Calu3 (cell line): ENCODE results near the gene TSNAXIP1. TPM values are rescaled to one million over a fixed set of nuclear protein-coding genes. Genes with fewer than 3 reads are reported as not detected.

Experiments
- BruUV-seq: library from RNA; stranded (reverse); fragments of 400-500 nt; replicated peaks from 2 replicates; lab custom pipeline; 2021; lab: Mats Ljungman, UMichigan
- CTCF ChIA-PET: fragments of 300-600 bp; sonication (Branson Sonifier 250); formaldehyde crosslinking; loops from one replicate; lab custom pipeline; 2022; ENCODE audit warnings: antibody characterized with exemption; lab: Charles Lee
- DNase-seq: peaks from one replicate; pipeline ENCODE4 v3.0.0; 2022
- H3K27ac Mint-ChIP-seq: one replicate; pipeline ENCODE4 v1.8.0; 2022; ENCODE audit warnings: mixed read lengths; ENCODE audit not compliant: unreplicated experiment
- H3K27me3 Mint-ChIP-seq: one replicate; pipeline ENCODE4 v1.8.0; 2022; ENCODE audit warnings: mixed read lengths; ENCODE audit not compliant: unreplicated experiment
- H3K36me3 Mint-ChIP-seq: one replicate; pipeline ENCODE4 v1.8.0; 2022; ENCODE audit warnings: mild to moderate bottlenecking, moderate library complexity, mixed read lengths; ENCODE audit not compliant: insufficient read depth, unreplicated experiment
- H3K4me1 Mint-ChIP-seq: one replicate; pipeline ENCODE4 v1.8.0; 2022; ENCODE audit warnings: mild to moderate bottlenecking, low read depth, mixed read lengths; ENCODE audit not compliant: unreplicated experiment
- H3K4me3 Mint-ChIP-seq: one replicate; pipeline ENCODE4 v1.8.0; 2022; ENCODE audit warnings: mild to moderate bottlenecking, low read depth, moderate library complexity, mixed read lengths; ENCODE audit not compliant: unreplicated experiment
- H3K9me3 Mint-ChIP-seq: one replicate; pipeline ENCODE4 v1.8.0; 2022; ENCODE audit warnings: low read depth, mixed read lengths; ENCODE audit not compliant: unreplicated experiment
- CTCF ChIP-seq: fragments of 200-600 bp; IDR thresholded peaks from one replicate; pipeline ENCODE4 v1.8.0; 2022; ENCODE audit warnings: antibody characterized with exemption; ENCODE audit not compliant: unreplicated experiment
- intact Hi-C: fragments of 100-400 bp; cut with micrococcal nuclease; formaldehyde crosslinking; loops from one replicate; pipeline ENCODE4 v1.10.0; 2022; ENCODE audit not compliant: unreplicated experiment
- total RNA-seq: library from RNA; stranded (reverse); gene quantifications from 2 replicates; pipeline ENCODE4 v1.2.3, GENCODE V29; 2022

Gene TSNAXIP1
- total RNA-seq, 1 experiment from 2014 or later = 1.0 TPM

DNA sequence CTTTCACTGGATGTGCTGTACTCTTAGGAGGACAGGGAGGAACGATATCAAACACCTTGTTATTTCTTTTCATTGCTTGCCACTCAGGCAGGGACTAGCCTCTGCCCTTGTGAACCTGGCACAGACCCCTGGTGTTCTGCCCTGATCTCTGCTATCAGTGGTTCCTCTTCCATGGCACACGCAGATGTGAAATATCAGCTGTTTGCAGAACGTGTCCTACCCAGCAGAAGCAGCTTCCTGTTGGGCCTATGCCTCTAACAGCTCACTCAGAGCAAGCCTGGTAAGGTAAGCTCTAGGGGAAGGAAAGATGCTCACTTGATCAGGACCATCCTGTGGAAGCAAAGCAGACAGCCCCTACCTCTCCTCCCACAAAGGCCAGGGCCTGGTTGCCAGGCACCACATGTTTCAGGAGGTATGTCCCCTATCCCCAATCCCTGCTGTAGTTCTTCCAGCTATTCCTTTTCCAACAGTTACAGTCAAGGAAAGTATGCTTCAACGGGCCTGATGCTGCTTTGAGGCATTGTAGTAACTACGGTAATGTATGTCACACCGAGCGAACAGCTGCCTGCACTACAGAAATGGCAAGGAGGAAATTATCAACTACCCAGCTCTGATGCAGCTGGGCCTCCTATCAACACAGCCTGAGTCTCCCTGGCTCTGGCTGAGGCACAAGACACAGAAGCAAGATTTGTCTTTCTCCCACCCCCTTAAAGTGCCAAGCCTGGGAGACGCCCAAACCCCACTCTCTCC, 46.3 kb upstream of the TSNAXIP1 start:
- no peaks in the 10 kb centered on the region for H3K36me3 Mint-ChIP-seq
- CTCF ChIA-PET = interaction anchor here (0.6 to 0.7 kb wide), 2 partner anchors 198 to 324 kb away, joined by 3 to 4 read pairs; no protein-coding TSS in a partner anchor
- H3K9me3 Mint-ChIP-seq = no peaks in the 10 kb centered on the region
- intact Hi-C loops = no loop called here
- H3K27ac Mint-ChIP-seq = no peak overlapping the region
- TF ChIP-seq CTCF = no peak
- BruUV-seq = no TSS peak
- no peak overlapping the region for H3K4me3 Mint-ChIP-seq
- no peaks in the 10 kb centered on the region for H3K4me1 Mint-ChIP-seq
- DNase-seq = no peak
- H3K27me3 Mint-ChIP-seq = no peaks in the 10 kb centered on the region

DNA sequence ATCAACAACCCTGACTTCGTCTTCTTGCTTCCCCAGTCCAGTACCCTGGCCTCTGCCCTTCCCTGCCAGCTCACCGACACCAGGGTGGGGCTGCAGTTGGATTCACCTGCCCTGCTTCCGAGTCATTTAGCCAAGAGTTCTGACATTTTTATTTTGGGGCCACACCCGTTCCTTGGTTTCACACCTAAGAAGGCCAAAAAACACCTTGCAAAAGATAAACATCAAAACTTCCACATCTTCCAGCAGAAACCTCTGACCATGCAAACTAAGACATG, 45.8 kb upstream of the TSNAXIP1 start:
- no peaks in the 10 kb centered on the region for H3K27me3 Mint-ChIP-seq
- intact Hi-C loops = no loop called here
- no TSS peak for BruUV-seq
- H3K4me3 Mint-ChIP-seq = no peak overlapping the region
- CTCF ChIA-PET = interaction anchor here (0.6 kb wide), 1 partner anchor 325 kb away, joined by 3 read pairs; no protein-coding TSS in a partner anchor
- no peaks in the 10 kb centered on the region for H3K9me3 Mint-ChIP-seq
- H3K4me1 Mint-ChIP-seq = no peaks in the 10 kb centered on the region
- no peak overlapping the region for H3K27ac Mint-ChIP-seq
- DNase-seq = no peak
- no peaks in the 10 kb centered on the region for H3K36me3 Mint-ChIP-seq
- no peak for TF ChIP-seq CTCF

GRCh38 chr16:67761924-67762323, 44.8 kb upstream of the TSNAXIP1 start:
- no peak for TF ChIP-seq CTCF
- BruUV-seq = no TSS peak
- intact Hi-C loops = no loop called here
- Mint-ChIP-seq H3K9me3 (no peaks in the 10 kb centered on the region), H3K36me3 (no peaks in the 10 kb centered on the region), H3K4me1 (no peaks in the 10 kb centered on the region), H3K27ac (no peak overlapping the region), H3K4me3 (no peak overlapping the region), H3K27me3 (no peaks in the 10 kb centered on the region)
- DNase-seq = no peak
- CTCF ChIA-PET = interaction anchor here (1.1 kb wide), 1 partner anchor 14 kb away, joined by 5 read pairs; no protein-coding TSS in a partner anchor

- no peaks in the 10 kb centered on the region for H3K9me3 Mint-ChIP-seq
- H3K36me3 Mint-ChIP-seq = no peaks in the 10 kb centered on the region
- TF ChIP-seq CTCF = no peak
- no peaks in the 10 kb centered on the region for H3K4me1 Mint-ChIP-seq
- DNase-seq = no peak
- H3K27me3 Mint-ChIP-seq = no peaks in the 10 kb centered on the region
- H3K27ac Mint-ChIP-seq = no peak overlapping the region
- CTCF ChIA-PET = interaction anchor here (1.1 kb wide), 1 partner anchor 14 kb away, joined by 5 read pairs; no protein-coding TSS in a partner anchor
- no TSS peak for BruUV-seq
- H3K4me3 Mint-ChIP-seq = no peak overlapping the region
- intact Hi-C loops = no loop called here
Observed at GRCh38 chr16:67762385-67762784, 44.3 kb upstream of the TSNAXIP1 start.
